Loucy (cell line): ENCODE measurements around the gene FBXL14.

Source experiments
- EZH2phosphoT487 ChIP-seq: fragments of 200-600 bp; IDR thresholded peaks from 2 replicates; pipeline ENCODE4 v1.6.1; 2018; ENCODE audit warnings: antibody characterized with exemption, mild to moderate bottlenecking, moderate library complexity, borderline replicate concordance
- TF ChIP-seq, protein P1 (sequence below): fragments of 200-600 bp; sonication (generic); conservative IDR thresholded peaks from 2 replicates; pipeline ENCODE4 v1.5.1; 2014; ENCODE audit warnings: mild to moderate bottlenecking, antibody characterized with exemption, low read length

DNA sequence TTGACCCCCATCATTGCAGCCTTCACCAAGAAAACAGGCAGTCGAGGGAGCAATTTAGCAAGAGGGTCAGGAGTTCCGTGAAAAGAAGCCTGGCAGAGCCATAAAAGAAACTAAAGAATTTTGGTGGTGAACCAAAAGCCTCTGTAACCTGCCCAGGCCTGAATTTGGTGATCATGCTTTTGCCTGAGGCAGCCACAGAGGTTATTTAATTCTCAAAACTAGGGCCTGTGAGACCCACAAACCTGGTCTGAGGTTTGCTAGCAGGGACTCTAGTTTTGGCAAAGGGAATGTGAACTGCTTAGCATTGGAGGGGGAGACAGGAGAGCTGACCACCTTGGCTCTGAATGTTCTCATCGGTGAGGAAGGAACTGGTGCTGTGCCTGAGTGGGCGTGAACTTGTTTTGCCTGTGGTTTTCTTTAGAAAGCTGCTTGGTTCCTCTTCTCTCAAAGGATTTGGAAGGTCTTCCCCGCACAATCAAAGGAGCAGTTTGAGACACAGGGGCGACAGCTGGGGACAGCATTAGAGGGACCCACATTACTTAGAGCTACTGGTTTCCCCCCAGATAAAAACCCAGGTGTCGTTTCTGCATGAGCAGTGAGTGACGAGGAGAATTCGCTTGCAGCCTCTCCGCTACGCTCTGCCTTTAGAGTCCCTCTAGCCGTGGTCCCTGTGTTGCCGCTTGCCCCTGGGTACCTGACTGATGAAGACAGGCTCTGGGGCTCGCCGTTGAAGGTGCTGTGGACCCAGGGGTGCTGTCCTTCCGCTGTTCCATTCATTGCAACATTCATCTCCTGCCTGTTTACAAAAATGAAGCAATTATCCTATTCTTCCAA lies 22.1 kb upstream of the FBXL14 start:
- TF ChIP-seq, protein P1, sequence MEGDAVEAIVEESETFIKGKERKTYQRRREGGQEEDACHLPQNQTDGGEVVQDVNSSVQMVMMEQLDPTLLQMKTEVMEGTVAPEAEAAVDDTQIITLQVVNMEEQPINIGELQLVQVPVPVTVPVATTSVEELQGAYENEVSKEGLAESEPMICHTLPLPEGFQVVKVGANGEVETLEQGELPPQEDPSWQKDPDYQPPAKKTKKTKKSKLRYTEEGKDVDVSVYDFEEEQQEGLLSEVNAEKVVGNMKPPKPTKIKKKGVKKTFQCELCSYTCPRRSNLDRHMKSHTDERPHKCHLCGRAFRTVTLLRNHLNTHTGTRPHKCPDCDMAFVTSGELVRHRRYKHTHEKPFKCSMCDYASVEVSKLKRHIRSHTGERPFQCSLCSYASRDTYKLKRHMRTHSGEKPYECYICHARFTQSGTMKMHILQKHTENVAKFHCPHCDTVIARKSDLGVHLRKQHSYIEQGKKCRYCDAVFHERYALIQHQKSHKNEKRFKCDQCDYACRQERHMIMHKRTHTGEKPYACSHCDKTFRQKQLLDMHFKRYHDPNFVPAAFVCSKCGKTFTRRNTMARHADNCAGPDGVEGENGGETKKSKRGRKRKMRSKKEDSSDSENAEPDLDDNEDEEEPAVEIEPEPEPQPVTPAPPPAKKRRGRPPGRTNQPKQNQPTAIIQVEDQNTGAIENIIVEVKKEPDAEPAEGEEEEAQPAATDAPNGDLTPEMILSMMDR: no peak
- no peak for TF ChIP-seq EZH2phosphoT487
